Middle frontal gyrus (tissue), 1 donor: Measurements from ENCODE around the gene FAXDC2.
A peak's percentile ranks its signal among the peaks of the same experiment; 100 is the strongest.
"Not testable (repeated sequence)": the region's sequence is repeated elsewhere in the genome, so short reads cannot be mapped to it uniquely, and the experiment has no call there.

Experiments
- DNase-seq: peaks from one replicate; pipeline ENCODE4 v3.0.0-alpha.2; 2015; ENCODE audit warnings: low spot score; ENCODE audit errors: extremely low spot score

FAXDC2 gene

GRCh38 chr5:154830596-154830995 is 19.8 kb downstream of the FAXDC2 start:
- no peak for DNase-seq

GRCh38 chr5:154830219-154830595 is 20.2 kb downstream of the FAXDC2 start:
- DNase-seq = no peak

- DNase-seq = no peak
Observed at GRCh38 chr5:154829589-154830218, 20.7 kb downstream of the FAXDC2 start.

- no peak for DNase-seq
Observed at GRCh38 chr5:154829181-154829588, 21.2 kb downstream of the FAXDC2 start.

- DNase-seq = no peak
Observed at GRCh38 chr5:154824070-154824469, 26.3 kb downstream of the FAXDC2 start.

- DNase-seq = no peak
Observed at GRCh38 chr5:154823605-154824004, 26.8 kb downstream of the FAXDC2 start.

- not testable (repeated sequence) for DNase-seq
Observed at GRCh38 chr5:154822896-154823295, 27.5 kb downstream of the FAXDC2 start.

GRCh38 chr5:154820383-154820782 is 30.0 kb downstream of the FAXDC2 start:
- DNase-seq = no peak

GRCh38 chr5:154819546-154819945 is 30.9 kb downstream of the FAXDC2 start:
- DNase-seq = no peak

- no peak for DNase-seq
Observed at GRCh38 chr5:154818471-154819116, 31.8 kb downstream of the FAXDC2 start.

GRCh38 chr5:154817815-154818214 is 32.6 kb downstream of the FAXDC2 start:
- DNase-seq = no peak

- DNase-seq = no peak
Observed at GRCh38 chr5:154816891-154817492, 33.4 kb downstream of the FAXDC2 start.

GRCh38 chr5:154815684-154816247 is 34.6 kb downstream of the FAXDC2 start:
- no peak for DNase-seq

GRCh38 chr5:154815025-154815424 is 35.4 kb downstream of the FAXDC2 start:
- DNase-seq = no peak

GRCh38 chr5:154813736-154814135 is 36.7 kb downstream of the FAXDC2 start:
- DNase-seq = no peak

- DNase-seq = no peak
Observed at GRCh38 chr5:154813158-154813557, 37.2 kb downstream of the FAXDC2 start.

GRCh38 chr5:154811653-154812465 is 38.5 kb downstream of the FAXDC2 start:
- peak; percentile 12 for DNase-seq

- DNase-seq = no peak
Observed at GRCh38 chr5:154811239-154811638, 39.2 kb downstream of the FAXDC2 start.

- no peak for DNase-seq
Observed at GRCh38 chr5:154806176-154806575, 44.2 kb downstream of the FAXDC2 start.

- no peak for DNase-seq
Observed at GRCh38 chr5:154802050-154802449, 48.4 kb downstream of the FAXDC2 start.

- no peak for DNase-seq
Observed at GRCh38 chr5:154801083-154801482, 49.3 kb downstream of the FAXDC2 start.

- no peak for DNase-seq
Observed at GRCh38 chr5:154800582-154800981, 49.8 kb downstream of the FAXDC2 start.
